H9 (cell line): ENCODE measurements around the gene EZH2. TPM values are rescaled to one million over a fixed set of nuclear protein-coding genes. Genes with fewer than 3 reads are reported as not detected.

ENCODE experiments used
- DNase-seq: peaks from one replicate; pipeline ENCODE4 v3.0.0-alpha.2; 2017
- H2AFZ ChIP-seq: one replicate; pipeline ENCODE4 v1.6.1; 2013; ENCODE audit warnings: mild to moderate bottlenecking, low read length, control low read depth, moderate library complexity
- H2AK5ac ChIP-seq: 2 replicates; pipeline ENCODE4 v1.6.1; 2013; ENCODE audit warnings: low read length, control low read depth, mixed read lengths; ENCODE audit not compliant: insufficient read length
- H2BK120ac ChIP-seq: one replicate; pipeline ENCODE4 v1.6.1; 2013; ENCODE audit warnings: low read depth, mild to moderate bottlenecking, low read length, control low read depth, inconsistent platforms; ENCODE audit not compliant: poor library complexity, severe bottlenecking
- H2BK12ac ChIP-seq: 2 replicates; pipeline ENCODE4 v1.6.1; 2013; ENCODE audit warnings: low read length, control low read depth, mixed read lengths, low read depth; ENCODE audit not compliant: insufficient read length
- H2BK15ac ChIP-seq: 2 replicates; pipeline ENCODE4 v1.6.1; 2013; ENCODE audit warnings: low read depth, low read length, control low read depth
- H2BK20ac ChIP-seq: one replicate; pipeline ENCODE4 v1.6.1; 2013; ENCODE audit warnings: low read depth, mild to moderate bottlenecking, low read length, control low read depth, inconsistent platforms; ENCODE audit not compliant: poor library complexity, severe bottlenecking
- H2BK5ac ChIP-seq: 2 replicates; pipeline ENCODE4 v1.6.1; 2013; ENCODE audit warnings: low read length, control low read depth, mixed read lengths; ENCODE audit not compliant: insufficient read length
- H3K14ac ChIP-seq: 2 replicates; pipeline ENCODE4 v1.6.1; 2013; ENCODE audit warnings: low read length, control low read depth; ENCODE audit not compliant: insufficient read depth
- H3K18ac ChIP-seq: 2 replicates; pipeline ENCODE4 v1.6.1; 2013; ENCODE audit warnings: low read depth, mild to moderate bottlenecking, mixed read lengths, low read length, control low read depth; ENCODE audit not compliant: insufficient read length
- H3K23ac ChIP-seq: 2 replicates; pipeline ENCODE4 v1.6.1; 2013; ENCODE audit warnings: low read length, control low read depth, mixed read lengths, low read depth; ENCODE audit not compliant: insufficient read length
- H3K23me2 ChIP-seq: 2 replicates; pipeline ENCODE4 v1.6.1; 2013; ENCODE audit warnings: low read depth, mild to moderate bottlenecking, mixed read lengths, low read length, control low read depth; ENCODE audit not compliant: insufficient read length, poor library complexity, severe bottlenecking
- H3K27ac ChIP-seq: 2 replicates; pipeline ENCODE4 v1.5.1; 2013; ENCODE audit warnings: low read length, control low read depth, mixed read lengths, low read depth; ENCODE audit not compliant: insufficient read length
- H3K27me3 ChIP-seq: 2 replicates; pipeline ENCODE4 v1.6.1; 2013; ENCODE audit warnings: low read length, control low read depth, inconsistent platforms; ENCODE audit not compliant: insufficient read depth
- H3K4ac ChIP-seq: 2 replicates; pipeline ENCODE4 v1.6.1; 2013; ENCODE audit warnings: low read depth, mild to moderate bottlenecking, control low read depth, inconsistent platforms, low read length, moderate library complexity
- H3K4me1 ChIP-seq: 2 replicates; pipeline ENCODE4 v1.6.1; 2013; ENCODE audit warnings: low read length, control low read depth, inconsistent platforms; ENCODE audit not compliant: insufficient read depth
- H3K4me2 ChIP-seq: 2 replicates; pipeline ENCODE4 v1.6.1; 2013; ENCODE audit warnings: low read length, control low read depth, mixed read lengths; ENCODE audit not compliant: insufficient read length, insufficient read depth
- H3K56ac ChIP-seq: 2 replicates; pipeline ENCODE4 v1.6.1; 2013; ENCODE audit warnings: low read depth, mild to moderate bottlenecking, mixed read lengths, low read length, control low read depth; ENCODE audit not compliant: insufficient read length
- H3K79me1 ChIP-seq: 2 replicates; pipeline ENCODE4 v1.6.1; 2013; ENCODE audit warnings: low read depth, mild to moderate bottlenecking, moderate library complexity, low read length, control low read depth, inconsistent platforms; ENCODE audit not compliant: insufficient read depth, poor library complexity, severe bottlenecking
- H3K79me2 ChIP-seq: 2 replicates; pipeline ENCODE4 v1.6.1; 2013; ENCODE audit warnings: low read length, control low read depth, inconsistent platforms; ENCODE audit not compliant: insufficient read depth
- H3K9ac ChIP-seq: 2 replicates; pipeline ENCODE4 v1.6.1; 2013; ENCODE audit warnings: low read length, control low read depth, mixed read lengths; ENCODE audit not compliant: insufficient read length; ENCODE audit errors: extremely low read depth
- H3K9me3 ChIP-seq: one replicate; pipeline ENCODE4 v1.6.1; 2013; ENCODE audit warnings: low read depth, low read length, inconsistent platforms; ENCODE audit not compliant: control insufficient read depth
- H3T11ph ChIP-seq: one replicate; pipeline ENCODE4 v1.6.1; 2013; ENCODE audit warnings: mild to moderate bottlenecking, low read length, control low read depth, inconsistent platforms
- H4K20me1 ChIP-seq: one replicate; pipeline ENCODE4 v1.6.1; 2013; ENCODE audit not compliant: control insufficient read depth, insufficient read length, insufficient read depth
- H4K5ac ChIP-seq: 2 replicates; pipeline ENCODE4 v1.6.1; 2013; ENCODE audit warnings: low read depth, mild to moderate bottlenecking, mixed read lengths, low read length, control low read depth; ENCODE audit not compliant: insufficient read length
- H4K8ac ChIP-seq: replicated peaks from 2 replicates; pipeline ENCODE4 v1.6.1; 2013; ENCODE audit warnings: low read length, control low read depth, mixed read lengths, low read depth; ENCODE audit not compliant: insufficient read length
- H4K91ac ChIP-seq: 2 replicates; pipeline ENCODE4 v1.6.1; 2013; ENCODE audit warnings: low read depth, mild to moderate bottlenecking, moderate library complexity, mixed read lengths, low read length, control low read depth; ENCODE audit not compliant: insufficient read length
- H3K27ac Mint-ChIP-seq, 3 experiments: 2 replicates in 2 of 3; 3 replicates in 1 of 3; pipeline ENCODE4 v1.8.0; 2020 to 2021; ENCODE audit warnings: mixed read lengths in 3 of 3, mild to moderate bottlenecking in 1 of 3, moderate library complexity in 1 of 3
- H3K27me3 Mint-ChIP-seq: 2 replicates; pipeline ENCODE4 v1.8.0; 2021; ENCODE audit warnings: low read depth, mild to moderate bottlenecking, moderate library complexity, mixed read lengths
- H3K36me3 Mint-ChIP-seq, 3 experiments: 2 replicates in 2 of 3; 3 replicates in 1 of 3; pipeline ENCODE4 v1.8.0; 2020 to 2021; ENCODE audit warnings: low read depth in 3 of 3, mixed read lengths in 3 of 3; ENCODE audit not compliant: insufficient read depth in 1 of 3
- H3K4me1 Mint-ChIP-seq, 2 experiments: 2 replicates each; pipeline ENCODE4 v1.8.0; 2020; ENCODE audit warnings: mixed read lengths in 2 of 2
- H3K4me3 Mint-ChIP-seq, 2 experiments: 2 replicates in 1 of 2; 3 replicates in 1 of 2; pipeline ENCODE4 v1.8.0; 2020 to 2021; ENCODE audit warnings: mild to moderate bottlenecking in 2 of 2, mixed read lengths in 2 of 2, moderate library complexity in 1 of 2
- H3K9me3 Mint-ChIP-seq, 2 experiments: 2 replicates in 1 of 2; 3 replicates in 1 of 2; pipeline ENCODE4 v1.8.0; 2020; ENCODE audit warnings: mild to moderate bottlenecking in 2 of 2, mixed read lengths in 2 of 2, moderate library complexity in 1 of 2
- CTCF ChIP-seq: fragments of 200-600 bp; sonication (generic); conservative IDR thresholded peaks from 3 replicates; pipeline ENCODE4 v1.8.0; 2021; ENCODE audit warnings: antibody characterized with exemption, mild to moderate bottlenecking
- WGBS: extraction: QIAGEN DNeasy Blood & Tissue Kit; methylation state at CpG from one replicate; pipeline ENCODE4 v1.1.7; 2013; ENCODE audit warnings: missing lambda C conversion rate, low lambda C conversion rate, mixed read lengths; ENCODE audit not compliant: insufficient read length; ENCODE audit errors: extremely low coverage; 5-methylcytosine and 5-hydroxymethylcytosine counted together
- total RNA-seq: library from RNA; stranded (reverse); gene quantifications from 2 replicates; pipeline ENCODE4 v1.2.1, GENCODE V29; 2021

EZH2 gene
- total RNA-seq, 1 experiment from 2014 or later, result 41.3 TPM

- no peaks in the 10 kb centered on the region for H3K9me3 ChIP-seq
- H3K14ac ChIP-seq, result no peak overlapping the region
- H3K4ac ChIP-seq, result no peak overlapping the region
- H4K91ac ChIP-seq, result no peak overlapping the region
- Mint-ChIP-seq H3K9me3 (no peaks in the 10 kb centered on the region), H3K36me3 (peaks cover 0 to 5% (median 0%) of the 10 kb centered on the region in 3 experiments; a peak in 1 of 7 replicates), H3K4me1 (no peaks in the 10 kb centered on the region), H3K27ac (no peak overlapping the region; a peak in 1 of 7 replicates), H3K4me3 (no peak overlapping the region), H3K27me3 (no peaks in the 10 kb centered on the region; the same call in 1 of the 2 replicates)
- no peak overlapping the region for H2BK20ac ChIP-seq
- H3K56ac ChIP-seq, result no peak overlapping the region
- TF ChIP-seq CTCF, result no peak
- H4K8ac ChIP-seq, result no peak overlapping the region
- H3K23me2 ChIP-seq, result no peaks in the 10 kb centered on the region
- no peak overlapping the region for H4K5ac ChIP-seq
- no peak for DNase-seq
- H3K4me2 ChIP-seq, result no peak overlapping the region
- no peak overlapping the region for H3K27ac ChIP-seq
- WGBS, result no CpG with 5 or more reads among the region's 6 CpGs
- no peaks in the 10 kb centered on the region for H3K27me3 ChIP-seq
- H2BK5ac ChIP-seq, result no peak overlapping the region
- no peak overlapping the region for H2AK5ac ChIP-seq
- no peaks in the 10 kb centered on the region; the same call in 1 of the 2 replicates for H3K4me1 ChIP-seq
- no peak overlapping the region for H3T11ph ChIP-seq
- H2BK120ac ChIP-seq, result no peak overlapping the region
- H3K18ac ChIP-seq, result no peak overlapping the region
- no peaks in the 10 kb centered on the region for H4K20me1 ChIP-seq
- no peak overlapping the region for H3K9ac ChIP-seq
- no peak overlapping the region for H3K23ac ChIP-seq
- H3K79me2 ChIP-seq, result no peaks in the 10 kb centered on the region
- no peak overlapping the region for H2BK12ac ChIP-seq
- H3K79me1 ChIP-seq, result no peaks in the 10 kb centered on the region
- no peak overlapping the region for H2BK15ac ChIP-seq
- no peak overlapping the region for H2AFZ ChIP-seq
These were observed 37.7 kb upstream of the EZH2 start for GRCh38 chr7:148921806-148922205.
